Right lobe of liver (tissue), 6 donors: ENCODE measurements around the gene MTMR2. TPM values are rescaled to one million over a fixed set of nuclear protein-coding genes. Genes with fewer than 3 reads are reported as not detected.
A peak's percentile ranks its signal among the peaks of the same experiment; 100 is the strongest.

Source experiments
- ATAC-seq, 4 donors: fragments of 200-7000 bp; cut with Tn5 transposase; one replicate each; pipeline ENCODE4 v1.9.1; 2020; ENCODE audit warnings: mild to moderate bottlenecking in 4 of 4, moderate library complexity in 4 of 4
- DNase-seq, 3 donors: peaks; one replicate each; pipeline ENCODE4 v3.0.0-alpha.2; 2020
- H3K27ac ChIP-seq, 3 donors: fragments of 200-600 bp; one replicate each; pipeline ENCODE4 v1.8.0; 2022
- H3K27me3 ChIP-seq, 2 donors: fragments of 200-600 bp; one replicate each; pipeline ENCODE4 v1.8.0; 2022
- H3K36me3 ChIP-seq, 4 donors: fragments of 200-600 bp; sonication (generic) in 1 of 4; one replicate each; pipeline versions ENCODE4 v1.5.1 to v1.8.0; 2017 to 2022; ENCODE audit warnings: control low read depth in 1 of 4
- H3K4me1 ChIP-seq, 4 donors: fragments of 200-600 bp; sonication (generic) in 1 of 4; one replicate each; pipeline versions ENCODE4 v1.5.1 to v1.8.0; 2017 to 2022; ENCODE audit warnings: control low read depth in 1 of 4
- H3K4me3 ChIP-seq, 3 donors: fragments of 200-600 bp; one replicate each; pipeline ENCODE4 v1.8.0; 2022
- H3K9me3 ChIP-seq, 4 donors: fragments of 200-600 bp; sonication (generic) in 1 of 4; one replicate each; pipeline versions ENCODE4 v1.5.1 to v1.8.0; 2017 to 2022; ENCODE audit warnings: control low read depth in 1 of 4
- CTCF ChIP-seq, 4 donors: fragments of 200-600 bp in 3 of 4; fragments of 450-650 bp in 1 of 4; IDR thresholded peaks; one replicate each; pipeline versions ENCODE4 v1.5.1 to v1.8.0; 2016 to 2022; ENCODE audit warnings: antibody characterized with exemption in 4 of 4, mild to moderate bottlenecking in 2 of 4
- POLR2A ChIP-seq: fragments of 450-650 bp; IDR thresholded peaks from one replicate; pipeline ENCODE4 v1.6.1; 2017; ENCODE audit warnings: antibody characterized with exemption, mild to moderate bottlenecking
- WGBS: methylation state at CpG from one replicate; pipeline ENCODE4 v1.1.6; 2018; ENCODE audit warnings: low coverage, low lambda C conversion rate; ENCODE audit not compliant: insufficient coverage; ENCODE audit errors: missing lambda C conversion rate; 5-methylcytosine and 5-hydroxymethylcytosine counted together
- intact Hi-C, 2 donors: fragments of 100-400 bp; cut with DNase I; formaldehyde crosslinking; loops; one replicate each; pipeline versions ENCODE4 v1.11.2 to v1.14.1; 2022
- total RNA-seq, 6 experiments: library from RNA; depleted of rRNA in 2 of 6; stranded (reverse); fragments of >200 nt in 2 of 6; fragmentation: NEBNext Ultra II Directional in 3 of 6; extraction: Animal tissue kit (Norgen Biotek cat#: 25700) in 3 of 6; gene quantifications; one replicate each; pipeline versions ENCODE4 v1.1.0 to v1.2.4, GENCODE V29; 2016 to 2023
- donor health status: DM: no; HTN: yes; CAD: no.
- donor health status: DM: no; HTN: no; CAD: no.
- donor health status: DM: no; HTN: no; CAD: no.
- donor health status: DM: no; HTN: yes; CAD: no.
- donor health status: DM: no; HTN: yes; CAD: no.

The MTMR2 gene
- total RNA-seq, 6 experiments from 2014 or later = 1.7 to 8.7 (median 3.9) TPM

- DNase-seq = no peak
- Histone ChIP-seq H3K9me3 (no peaks in the 10 kb centered on the region), H3K4me1 (no peaks in the 10 kb centered on the region), H3K27ac (no peak overlapping the region), H3K36me3 (no peaks in the 10 kb centered on the region), H3K4me3 (no peak overlapping the region), H3K27me3 (no peaks in the 10 kb centered on the region)
- TF ChIP-seq POLR2A (no peak), CTCF (IDR thresholded peaks at IDR 0.05) (no peak)
- intact Hi-C loops = no loop called here
- ATAC-seq = no peak
Measured at GRCh38 chr11:95895815-95896214, 28.1 kb downstream of the MTMR2 start.

- H3K36me3 ChIP-seq = no peaks in the 10 kb centered on the region
- no peaks in the 10 kb centered on the region for H3K4me1 ChIP-seq
- no peaks in the 10 kb centered on the region for H3K9me3 ChIP-seq
- H3K4me3 ChIP-seq = no peak overlapping the region
- no peak for TF ChIP-seq CTCF (IDR thresholded peaks at IDR 0.05)
- no peak for TF ChIP-seq POLR2A
- DNase-seq = no peak
- WGBS = 78% methylated on average over 4 of the region's 4 CpGs
- no peaks in the 10 kb centered on the region for H3K27me3 ChIP-seq
- H3K27ac ChIP-seq = no peak overlapping the region
- no peak for ATAC-seq
- intact Hi-C loops = no loop called here
Measured at GRCh38 chr11:95892892-95893570, 30.9 kb downstream of the MTMR2 start.

GRCh38 chr11:95892492-95892891, 31.4 kb downstream of the MTMR2 start:
- 96% methylated on average over 2 of the region's 2 CpGs for WGBS

GRCh38 chr11:95891423-95892170, 32.3 kb downstream of the MTMR2 start:
- Histone ChIP-seq H3K4me1 (no peaks in the 10 kb centered on the region), H3K36me3 (no peaks in the 10 kb centered on the region), H3K4me3 (no peak overlapping the region), H3K9me3 (no peaks in the 10 kb centered on the region), H3K27ac (no peak overlapping the region), H3K27me3 (no peaks in the 10 kb centered on the region)
- ATAC-seq (peak in 1 of 4 donors; percentile 23), DNase-seq (no peak)
- TF ChIP-seq CTCF (IDR thresholded peaks at IDR 0.05) = no peak
- TF ChIP-seq POLR2A = no peak
- WGBS = 78% methylated on average over 4 of the region's 4 CpGs
- intact Hi-C loops = no loop called here

More at GRCh38 chr11:95892492-95892891, 31.4 kb downstream of the MTMR2 start:
- TF ChIP-seq POLR2A (no peak), CTCF (IDR thresholded peaks at IDR 0.05) (no peak)
- Histone ChIP-seq H3K4me3 (no peak overlapping the region), H3K36me3 (no peaks in the 10 kb centered on the region), H3K4me1 (no peaks in the 10 kb centered on the region), H3K27ac (no peak overlapping the region), H3K9me3 (no peaks in the 10 kb centered on the region), H3K27me3 (no peaks in the 10 kb centered on the region)
- DNase-seq (no peak), ATAC-seq (no peak)
- intact Hi-C loops = no loop called here
